ENCODE data around the gene TTN.
A peak's percentile ranks its signal among the peaks of the same experiment; 100 is the strongest.

Gene TTN

DNA sequence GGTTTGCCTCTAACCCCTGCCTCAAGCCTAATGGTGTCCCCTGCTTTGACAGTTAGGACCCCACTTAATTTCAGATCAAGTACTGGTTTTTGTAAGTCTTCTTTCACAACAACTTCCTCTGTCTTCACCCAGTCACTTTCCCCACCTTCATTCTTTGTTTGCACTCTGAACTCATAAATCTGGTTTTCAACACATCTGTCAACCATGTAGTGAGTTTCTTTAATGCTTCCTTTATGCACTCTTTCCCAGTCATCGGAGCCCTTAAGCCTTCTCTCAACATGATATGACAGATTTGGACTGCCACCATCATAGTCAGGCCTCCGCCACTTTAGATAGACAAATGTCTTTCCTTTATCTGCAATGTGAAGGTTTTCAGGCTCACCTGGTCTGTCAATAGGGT is 217.9 kb downstream of the TTN start:
- H3K4me3 Mint-ChIP-seq = no peak overlapping the region
- H3K27me3 Mint-ChIP-seq = no peaks in the 10 kb centered on the region
- no peaks in the 10 kb centered on the region for H3K4me1 Mint-ChIP-seq
- peaks cover 63% of the 10 kb centered on the region for H3K36me3 Mint-ChIP-seq
- no peaks in the 10 kb centered on the region for H3K9me3 Mint-ChIP-seq
- H3K27ac Mint-ChIP-seq = no peak overlapping the region

DNA sequence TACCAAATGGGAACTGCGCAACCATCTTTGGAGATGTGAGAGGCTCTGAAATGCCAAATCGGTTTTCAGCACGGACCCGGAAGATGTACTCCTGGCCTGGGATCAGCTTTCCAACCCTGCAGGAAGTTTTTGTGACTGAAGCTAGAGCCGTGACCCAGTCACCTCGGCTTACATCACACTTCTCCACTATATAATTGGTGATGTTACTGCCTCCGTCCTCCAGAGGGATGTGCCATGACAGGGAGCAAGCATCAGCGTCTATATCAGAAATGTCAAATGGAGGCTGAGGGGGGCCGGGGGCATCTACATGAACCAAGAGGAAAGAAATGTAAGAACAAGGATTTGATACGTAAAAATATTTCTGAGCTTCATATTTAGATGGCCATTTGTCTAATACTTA is 222.6 kb downstream of the TTN start:
- Mint-ChIP-seq H3K4me1 (no peaks in the 10 kb centered on the region), H3K36me3 (peaks cover 63% of the 10 kb centered on the region), H3K4me3 (no peak overlapping the region), H3K9me3 (no peaks in the 10 kb centered on the region), H3K27me3 (no peaks in the 10 kb centered on the region), H3K27ac (no peak overlapping the region)

DNA sequence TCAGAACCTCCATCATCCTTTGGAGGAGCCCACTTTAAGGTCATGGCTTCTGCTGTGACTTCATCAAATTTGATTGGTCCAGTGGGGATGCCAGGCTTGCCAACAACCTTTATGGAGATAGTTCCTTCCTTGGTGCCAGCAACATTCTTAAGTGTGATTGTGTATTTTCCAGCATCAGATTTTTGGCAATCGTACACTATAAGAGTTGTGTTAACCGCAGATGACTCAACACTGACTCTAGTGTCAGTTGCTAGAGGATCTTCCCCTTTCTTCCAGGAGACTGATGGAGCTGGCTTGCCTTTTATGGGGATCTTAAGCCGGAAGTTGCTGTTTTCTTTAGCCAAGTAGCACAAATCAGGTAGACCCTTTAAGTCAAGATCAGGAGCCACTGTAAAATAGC is 228.2 kb downstream of the TTN start:
- H3K27me3 Mint-ChIP-seq = no peaks in the 10 kb centered on the region
- H3K4me3 Mint-ChIP-seq = no peak overlapping the region
- peaks cover 67% of the 10 kb centered on the region for H3K36me3 Mint-ChIP-seq
- H3K27ac Mint-ChIP-seq = no peak overlapping the region
- no peaks in the 10 kb centered on the region for H3K9me3 Mint-ChIP-seq
- H3K4me1 Mint-ChIP-seq = no peaks in the 10 kb centered on the region

DNA sequence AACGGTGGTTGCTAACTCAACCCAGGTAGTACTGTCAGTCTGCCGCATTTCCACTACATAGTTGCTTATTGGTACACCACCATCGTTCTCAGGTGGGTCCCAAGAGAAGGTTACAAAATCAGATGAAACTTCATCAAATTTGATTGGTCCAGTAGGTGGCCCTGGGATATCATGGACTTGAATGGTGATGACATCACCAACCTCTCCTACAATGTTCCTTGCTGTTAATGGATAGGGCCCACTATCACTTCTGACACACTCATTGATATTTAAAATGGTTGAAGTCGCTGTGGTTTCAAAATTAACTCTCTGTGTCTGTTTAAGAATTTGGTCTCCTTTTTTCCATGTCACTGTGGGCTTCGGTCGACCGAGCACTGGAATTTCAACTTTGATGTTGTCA is 232.4 kb downstream of the TTN start:
- Mint-ChIP-seq H3K4me3 (no peak overlapping the region), H3K27ac (no peak overlapping the region), H3K9me3 (peaks cover 11% of the 10 kb centered on the region), H3K27me3 (no peaks in the 10 kb centered on the region), H3K36me3 (peaks cover 57% of the 10 kb centered on the region), H3K4me1 (no peaks in the 10 kb centered on the region)

DNA sequence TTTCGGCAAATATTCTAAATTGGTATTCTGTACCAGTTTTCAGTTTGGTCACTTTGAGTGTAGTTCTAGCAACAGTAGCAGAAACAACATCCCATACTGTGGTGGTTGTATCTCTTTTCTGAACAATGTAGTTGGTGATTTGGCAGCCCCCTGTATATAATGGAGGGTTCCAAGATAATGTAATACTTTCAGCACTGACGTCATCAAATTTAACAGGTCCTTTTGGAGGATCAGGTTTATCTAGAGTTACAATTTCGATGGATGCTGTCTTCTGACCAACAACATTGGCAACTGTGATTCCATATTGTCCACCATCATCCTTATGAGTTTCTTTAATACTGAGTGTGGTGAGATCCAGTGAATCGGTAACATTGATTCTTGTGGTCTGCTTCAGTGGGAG is 239.0 kb downstream of the TTN start:
- Mint-ChIP-seq H3K27me3 (no peaks in the 10 kb centered on the region), H3K4me3 (no peak overlapping the region), H3K9me3 (peaks cover 31% of the 10 kb centered on the region), H3K4me1 (no peaks in the 10 kb centered on the region), H3K36me3 (peaks cover 57% of the 10 kb centered on the region), H3K27ac (no peak overlapping the region)

DNA sequence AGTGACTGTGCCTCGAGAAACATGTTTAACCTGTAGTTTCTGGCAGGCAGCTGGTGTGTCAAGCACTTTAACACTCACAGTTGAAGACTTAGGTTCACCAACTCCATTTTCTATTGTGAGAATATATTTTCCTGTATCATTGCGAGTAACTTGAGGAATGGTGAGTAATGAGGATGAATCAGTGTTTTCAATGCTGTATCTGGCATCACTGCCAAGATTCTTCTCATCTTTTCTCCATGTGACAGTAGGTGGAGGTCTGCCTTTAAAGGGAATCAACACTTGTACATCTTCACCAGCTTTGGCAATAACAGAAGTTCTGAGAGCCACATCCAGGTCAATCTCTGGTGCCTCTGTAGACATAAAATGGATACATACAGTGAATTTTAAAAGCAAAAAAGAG is 254.2 kb downstream of the TTN start:
- H3K4me1 Mint-ChIP-seq = no peaks in the 10 kb centered on the region
- peaks cover 66% of the 10 kb centered on the region for H3K36me3 Mint-ChIP-seq
- H3K4me3 Mint-ChIP-seq = no peak overlapping the region
- H3K27ac Mint-ChIP-seq = no peak overlapping the region
- H3K9me3 Mint-ChIP-seq = peaks cover 4% of the 10 kb centered on the region
- H3K27me3 Mint-ChIP-seq = no peaks in the 10 kb centered on the region

DNA sequence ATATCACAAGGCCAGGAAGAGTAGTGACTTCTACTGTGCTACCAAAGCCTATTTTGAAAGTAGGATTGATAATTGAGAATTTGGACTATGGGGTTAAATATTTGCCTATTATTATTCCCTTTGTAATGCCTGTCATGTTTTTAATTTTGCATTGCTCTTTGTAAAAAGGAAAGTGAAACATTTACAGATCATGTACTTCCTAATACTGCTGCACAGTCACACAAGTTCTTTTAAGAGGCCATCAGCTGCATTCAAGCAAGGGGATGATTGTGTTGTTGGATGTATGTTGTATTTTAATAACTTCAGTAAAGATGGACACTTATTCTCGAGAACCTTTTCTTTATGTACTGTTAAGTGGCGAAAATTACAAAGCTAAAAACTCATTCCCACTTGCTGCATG is 256.9 kb downstream of the TTN start:
- Mint-ChIP-seq H3K4me1 (no peaks in the 10 kb centered on the region), H3K27ac (no peak overlapping the region), H3K4me3 (no peak overlapping the region), H3K27me3 (no peaks in the 10 kb centered on the region), H3K9me3 (no peaks in the 10 kb centered on the region), H3K36me3 (peaks cover 53% of the 10 kb centered on the region)

DNA sequence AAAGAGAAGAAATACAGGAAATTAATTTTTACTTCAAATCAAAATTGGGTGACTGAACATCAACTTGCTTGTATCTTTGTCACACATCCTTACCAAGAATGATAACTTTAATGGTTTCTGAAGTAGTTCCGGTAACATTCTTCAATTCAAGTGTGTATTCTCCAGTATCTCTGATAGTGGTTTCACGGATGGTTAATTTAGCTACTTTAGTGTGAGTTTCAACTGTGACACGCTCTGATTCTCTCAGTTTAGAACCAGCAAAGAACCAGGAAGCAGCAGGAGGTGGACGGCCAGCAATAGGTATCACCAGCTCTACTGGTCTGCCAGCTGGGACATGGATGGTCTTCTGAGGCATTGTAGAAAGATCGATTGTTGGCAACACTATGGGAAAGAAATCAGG is 264.7 kb downstream of the TTN start:
- no peaks in the 10 kb centered on the region for H3K9me3 Mint-ChIP-seq
- H3K27ac Mint-ChIP-seq = no peak overlapping the region
- no peaks in the 10 kb centered on the region for H3K4me1 Mint-ChIP-seq
- H3K27me3 Mint-ChIP-seq = no peaks in the 10 kb centered on the region
- peaks cover 33% of the 10 kb centered on the region for H3K36me3 Mint-ChIP-seq
- no peak overlapping the region for H3K4me3 Mint-ChIP-seq

DNA sequence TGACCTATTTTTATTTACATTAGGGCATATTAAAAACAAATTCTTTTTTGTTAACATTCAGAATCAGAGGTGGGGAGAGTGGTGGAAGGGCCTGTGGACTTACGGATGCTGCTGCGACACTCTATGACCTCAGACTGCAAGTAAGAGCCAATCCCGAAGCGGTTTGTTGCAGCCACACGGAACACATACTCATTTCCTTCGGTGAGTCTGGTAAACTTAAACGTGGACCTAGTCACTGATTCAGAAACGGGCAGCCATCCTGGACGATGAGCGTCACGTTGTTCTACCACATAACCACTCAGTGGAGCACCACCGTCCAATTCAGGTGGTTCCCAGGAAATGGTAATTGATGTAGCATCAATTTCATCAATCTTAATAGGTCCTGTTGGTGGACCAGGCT is 265.1 kb downstream of the TTN start:
- Mint-ChIP-seq H3K9me3 (no peaks in the 10 kb centered on the region), H3K27me3 (no peaks in the 10 kb centered on the region), H3K36me3 (peaks cover 31% of the 10 kb centered on the region), H3K4me3 (no peak overlapping the region), H3K4me1 (no peaks in the 10 kb centered on the region), H3K27ac (no peak overlapping the region)

DNA sequence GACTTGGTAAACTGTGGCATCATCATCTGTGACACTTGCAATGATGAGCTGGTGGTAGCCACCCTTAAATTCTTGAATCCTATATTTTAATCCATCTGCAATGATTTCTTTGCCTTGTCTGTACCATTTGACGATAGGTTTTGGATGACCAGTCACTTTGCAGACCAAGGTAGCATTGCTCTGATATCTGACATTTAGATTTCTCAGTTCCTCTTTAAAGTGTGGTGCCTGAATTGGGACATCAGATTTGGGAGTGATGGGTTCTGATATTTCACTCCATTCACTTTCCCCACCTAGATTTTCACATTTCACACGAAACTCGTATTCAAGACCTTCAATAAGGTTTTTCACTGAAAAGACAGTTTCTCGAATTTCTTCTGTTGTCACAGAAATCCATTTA is 271.2 kb downstream of the TTN start:
- peaks cover 56% of the 10 kb centered on the region for H3K36me3 Mint-ChIP-seq
- H3K9me3 Mint-ChIP-seq = no peaks in the 10 kb centered on the region
- no peaks in the 10 kb centered on the region for H3K27me3 Mint-ChIP-seq
- no peak overlapping the region for H3K27ac Mint-ChIP-seq
- no peak overlapping the region for H3K4me3 Mint-ChIP-seq
- H3K4me1 Mint-ChIP-seq = peaks cover 3% of the 10 kb centered on the region

DNA sequence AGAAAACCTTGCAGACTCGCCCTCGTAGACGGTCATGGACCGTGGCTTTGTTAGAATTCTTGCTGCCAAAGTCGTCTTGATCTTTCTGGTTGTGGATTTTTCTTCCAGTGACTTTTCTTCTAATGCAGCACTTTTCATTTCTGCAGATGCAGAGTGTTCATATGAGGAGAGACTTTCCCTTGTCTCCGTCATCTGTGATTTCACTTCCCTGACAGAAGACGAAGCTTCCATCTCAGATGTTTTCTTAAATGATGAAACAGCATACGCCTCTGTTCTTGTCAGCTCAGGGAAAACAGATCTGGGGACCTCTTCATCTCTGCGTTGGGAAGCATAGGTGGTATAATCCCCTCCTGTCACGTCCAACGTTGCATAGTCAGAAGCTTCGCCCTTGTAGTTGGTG is 276.1 kb downstream of the TTN start:
- Mint-ChIP-seq H3K9me3 (no peaks in the 10 kb centered on the region), H3K36me3 (peaks cover 48% of the 10 kb centered on the region), H3K4me3 (no peak overlapping the region), H3K4me1 (peaks cover 24% of the 10 kb centered on the region), H3K27ac (no peak overlapping the region), H3K27me3 (no peaks in the 10 kb centered on the region)

DNA sequence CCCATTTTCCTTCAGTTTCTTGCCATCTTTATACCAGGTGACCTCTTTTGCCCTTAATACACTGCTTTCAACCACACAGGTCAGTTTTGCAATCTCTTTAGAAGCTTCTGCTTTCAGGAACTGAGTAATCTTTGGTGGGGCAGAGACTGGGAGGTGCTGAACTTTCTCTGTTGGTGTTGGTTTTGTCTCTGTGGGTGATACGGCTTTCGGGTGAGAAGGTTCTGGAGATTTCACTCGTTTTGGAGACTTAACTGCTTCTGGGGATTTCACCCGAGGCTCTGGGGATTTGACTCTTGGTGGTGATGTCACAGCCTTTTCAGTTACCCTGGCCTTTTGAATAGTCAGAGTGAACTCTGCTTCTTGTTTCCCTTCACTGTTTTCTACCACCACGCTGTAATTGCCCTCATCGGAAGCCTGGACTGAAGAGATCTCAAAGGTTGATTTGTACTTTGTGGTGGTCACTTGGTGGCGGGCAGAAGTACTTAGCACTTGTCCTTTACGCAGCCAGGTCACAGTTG is 276.5 kb downstream of the TTN start:
- H3K27me3 Mint-ChIP-seq = no peaks in the 10 kb centered on the region
- peaks cover 29% of the 10 kb centered on the region for H3K4me1 Mint-ChIP-seq
- no peaks in the 10 kb centered on the region for H3K9me3 Mint-ChIP-seq
- H3K36me3 Mint-ChIP-seq = peaks cover 53% of the 10 kb centered on the region
- H3K4me3 Mint-ChIP-seq = no peak overlapping the region
- H3K27ac Mint-ChIP-seq = peak overlapping the region; percentile 4

DNA sequence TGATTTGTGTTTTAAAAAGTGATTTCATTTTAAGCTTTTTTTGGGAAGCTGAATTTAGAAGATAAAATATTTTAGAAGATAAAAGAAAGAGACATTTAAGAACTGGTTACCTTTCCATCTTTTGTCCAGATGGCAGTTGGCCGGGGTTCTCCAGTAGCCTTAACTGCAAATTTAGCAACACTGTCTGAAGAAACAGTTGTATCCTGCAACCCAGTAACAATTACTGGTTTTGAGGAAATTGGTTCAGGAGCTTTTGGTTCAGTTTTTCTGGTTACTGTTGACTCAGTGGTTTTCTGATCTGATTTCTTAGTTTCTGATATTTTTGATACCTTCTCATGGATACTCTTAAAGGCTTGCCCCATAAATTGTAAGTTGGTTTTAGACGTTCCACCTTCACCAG is 277.1 kb downstream of the TTN start:
- H3K4me1 Mint-ChIP-seq = peaks cover 33% of the 10 kb centered on the region
- no peak overlapping the region for H3K27ac Mint-ChIP-seq
- H3K27me3 Mint-ChIP-seq = no peaks in the 10 kb centered on the region
- H3K9me3 Mint-ChIP-seq = no peaks in the 10 kb centered on the region
- H3K36me3 Mint-ChIP-seq = peaks cover 52% of the 10 kb centered on the region
- H3K4me3 Mint-ChIP-seq = no peak overlapping the region

DNA sequence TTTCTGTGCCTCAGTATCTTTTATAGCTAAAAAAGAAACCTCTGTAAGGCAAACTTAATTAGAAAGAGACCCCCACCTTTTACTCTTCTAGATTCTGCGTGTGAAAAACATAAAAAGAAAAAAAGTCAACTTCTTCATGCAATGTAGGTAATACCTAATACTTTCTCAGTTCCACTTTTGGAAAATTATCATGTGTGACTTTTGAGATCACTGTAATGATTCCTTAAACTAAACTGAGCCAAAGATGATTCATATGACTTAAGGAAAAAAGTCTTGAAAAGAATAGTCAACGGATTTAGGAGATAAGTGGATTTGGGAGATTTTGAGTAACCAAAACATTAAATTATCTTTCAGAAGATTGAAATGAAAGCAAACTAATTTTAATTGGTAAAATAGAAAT is 278.0 kb downstream of the TTN start:
- Mint-ChIP-seq H3K27me3 (no peaks in the 10 kb centered on the region), H3K27ac (no peak overlapping the region), H3K4me1 (peaks cover 33% of the 10 kb centered on the region), H3K36me3 (peaks cover 44% of the 10 kb centered on the region), H3K4me3 (no peak overlapping the region), H3K9me3 (no peaks in the 10 kb centered on the region)

DNA sequence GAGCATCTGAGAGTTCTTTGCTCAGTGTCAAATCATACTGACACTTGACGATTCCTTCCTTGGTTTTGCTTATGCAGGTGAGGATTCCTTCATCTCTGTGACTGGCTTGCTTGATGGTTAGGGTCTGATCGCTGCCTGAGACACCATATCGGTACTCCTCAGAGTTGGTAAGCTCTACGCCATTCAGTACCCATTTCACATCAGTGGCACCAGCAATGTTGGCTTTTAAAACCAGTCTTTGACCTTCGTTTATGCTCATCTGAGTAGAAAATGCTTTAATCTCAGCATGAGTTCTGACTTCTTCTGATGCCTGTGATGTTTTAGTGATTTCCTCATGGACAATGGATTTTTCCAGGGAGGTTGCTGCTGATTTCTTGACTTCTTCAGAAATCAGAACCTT is 278.6 kb downstream of the TTN start:
- Mint-ChIP-seq H3K4me1 (peaks cover 36% of the 10 kb centered on the region), H3K9me3 (no peaks in the 10 kb centered on the region), H3K27ac (no peak overlapping the region), H3K27me3 (no peaks in the 10 kb centered on the region), H3K36me3 (peaks cover 39% of the 10 kb centered on the region), H3K4me3 (no peak overlapping the region)

DNA sequence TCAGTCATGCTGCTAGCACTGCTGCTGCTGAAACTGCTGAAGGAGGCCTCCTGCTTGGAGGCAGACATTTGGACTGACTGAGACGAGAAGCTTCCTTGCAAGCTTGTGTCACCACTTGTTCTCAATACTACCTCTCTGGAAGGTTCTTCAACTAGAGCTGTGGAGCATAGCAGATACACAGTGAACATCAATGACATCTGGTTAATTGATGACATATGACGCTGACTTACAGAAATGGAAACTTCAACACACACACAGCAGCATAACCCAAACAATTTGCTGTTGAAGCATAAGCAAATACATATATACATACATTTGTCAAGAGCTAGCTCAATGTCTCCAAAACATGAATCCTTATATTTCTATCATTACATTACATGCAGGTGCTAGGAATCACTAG is 279.6 kb downstream of the TTN start:
- Mint-ChIP-seq H3K27me3 (no peaks in the 10 kb centered on the region), H3K4me1 (peaks cover 42% of the 10 kb centered on the region)

DNA sequence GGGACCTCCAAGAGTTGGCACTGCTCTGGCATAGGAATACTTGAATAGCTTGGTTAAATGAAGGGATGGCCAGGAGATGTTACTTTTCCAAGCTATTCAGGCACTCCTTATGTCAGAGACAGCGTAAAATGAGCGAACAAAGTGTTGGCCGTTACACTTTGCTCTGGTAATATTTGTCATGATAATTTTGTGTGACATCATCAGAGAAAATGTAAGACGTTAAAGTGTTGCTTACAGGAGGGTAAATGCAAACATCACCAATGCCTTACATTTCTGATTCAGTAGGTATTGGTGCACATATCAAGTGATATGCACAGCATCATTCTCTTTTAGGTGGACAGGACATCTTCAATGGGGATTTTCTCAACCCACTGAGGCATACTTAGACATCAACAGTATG is 281.0 kb downstream of the TTN start:
- peaks cover 22% of the 10 kb centered on the region for H3K36me3 Mint-ChIP-seq
- no peak overlapping the region for H3K4me3 Mint-ChIP-seq
- peaks cover 46% of the 10 kb centered on the region for H3K4me1 Mint-ChIP-seq
- no peak overlapping the region for H3K27ac Mint-ChIP-seq
- no peaks in the 10 kb centered on the region for H3K27me3 Mint-ChIP-seq
- no peaks in the 10 kb centered on the region for H3K9me3 Mint-ChIP-seq

More for the DNA sequence above, 279.6 kb downstream of the TTN start:
- H3K36me3 Mint-ChIP-seq = peaks cover 31% of the 10 kb centered on the region
- no peak overlapping the region for H3K4me3 Mint-ChIP-seq
- no peak overlapping the region for H3K27ac Mint-ChIP-seq
- no peaks in the 10 kb centered on the region for H3K9me3 Mint-ChIP-seq
